Measurements from ENCODE around the gene ARAP1. TPM values are rescaled to one million over a fixed set of nuclear protein-coding genes. Genes with fewer than 3 reads are reported as not detected.

The ARAP1 gene
- total RNA-seq, 1 experiment from 2014 or later: 47.0 TPM

DNA sequence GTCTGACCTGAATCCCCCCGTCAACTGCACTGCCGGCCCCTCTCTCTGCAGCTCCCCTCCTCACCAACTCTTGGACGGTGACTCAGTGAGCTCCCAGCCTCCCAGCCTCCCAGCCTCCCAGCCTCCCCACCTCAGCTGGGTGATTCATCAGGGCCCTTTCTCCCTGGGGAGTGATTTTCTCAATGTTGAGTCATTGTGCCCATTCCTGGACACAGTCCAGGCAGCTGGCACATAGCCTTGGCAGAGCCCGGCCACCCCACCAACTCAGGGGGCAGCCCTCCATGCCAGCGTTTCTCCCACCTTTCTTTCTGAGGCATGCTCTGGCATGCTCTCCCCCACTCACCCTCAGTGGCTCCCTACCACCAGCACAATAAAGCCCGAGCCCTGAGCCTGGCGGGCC, 108.7 kb downstream of the ARAP1 start:
- intact Hi-C loops (cut with micrococcal nuclease): loop anchor here (1.0 to 2.0 kb wide), 4 partner anchors 45 to 172 kb away; no protein-coding TSS in a partner anchor
- CTCF ChIA-PET: interaction anchor here (0.5 to 1.7 kb wide), 12 partner anchors 13 to 714 kb away, joined by 3 to 10 read pairs (median 4); no protein-coding TSS in a partner anchor
- BruUV-seq (replicated peaks): no TSS peak
- Mint-ChIP-seq H3K4me1 (ENCODE audit: insufficient read depth, unreplicated experiment) (peaks cover 7% of the 10 kb centered on the region), H3K27ac (ENCODE audit: low read depth, unreplicated experiment) (no peak overlapping the region), H3K36me3 (ENCODE audit: insufficient read depth, unreplicated experiment) (no peaks in the 10 kb centered on the region), H3K9me3 (ENCODE audit: unreplicated experiment) (no peaks in the 10 kb centered on the region), H3K4me3 (ENCODE audit: unreplicated experiment) (no peak overlapping the region), H3K27me3 (ENCODE audit: insufficient read depth, unreplicated experiment) (no peaks in the 10 kb centered on the region)
- POLR2A ChIA-PET: no interaction called here
- DNase-seq (ENCODE audit: unreplicated experiment): peak; percentile 90
- TF ChIP-seq, protein P1, sequence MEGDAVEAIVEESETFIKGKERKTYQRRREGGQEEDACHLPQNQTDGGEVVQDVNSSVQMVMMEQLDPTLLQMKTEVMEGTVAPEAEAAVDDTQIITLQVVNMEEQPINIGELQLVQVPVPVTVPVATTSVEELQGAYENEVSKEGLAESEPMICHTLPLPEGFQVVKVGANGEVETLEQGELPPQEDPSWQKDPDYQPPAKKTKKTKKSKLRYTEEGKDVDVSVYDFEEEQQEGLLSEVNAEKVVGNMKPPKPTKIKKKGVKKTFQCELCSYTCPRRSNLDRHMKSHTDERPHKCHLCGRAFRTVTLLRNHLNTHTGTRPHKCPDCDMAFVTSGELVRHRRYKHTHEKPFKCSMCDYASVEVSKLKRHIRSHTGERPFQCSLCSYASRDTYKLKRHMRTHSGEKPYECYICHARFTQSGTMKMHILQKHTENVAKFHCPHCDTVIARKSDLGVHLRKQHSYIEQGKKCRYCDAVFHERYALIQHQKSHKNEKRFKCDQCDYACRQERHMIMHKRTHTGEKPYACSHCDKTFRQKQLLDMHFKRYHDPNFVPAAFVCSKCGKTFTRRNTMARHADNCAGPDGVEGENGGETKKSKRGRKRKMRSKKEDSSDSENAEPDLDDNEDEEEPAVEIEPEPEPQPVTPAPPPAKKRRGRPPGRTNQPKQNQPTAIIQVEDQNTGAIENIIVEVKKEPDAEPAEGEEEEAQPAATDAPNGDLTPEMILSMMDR (IDR thresholded peaks at IDR 0.05; ENCODE audit: unreplicated experiment): no peak

DNA sequence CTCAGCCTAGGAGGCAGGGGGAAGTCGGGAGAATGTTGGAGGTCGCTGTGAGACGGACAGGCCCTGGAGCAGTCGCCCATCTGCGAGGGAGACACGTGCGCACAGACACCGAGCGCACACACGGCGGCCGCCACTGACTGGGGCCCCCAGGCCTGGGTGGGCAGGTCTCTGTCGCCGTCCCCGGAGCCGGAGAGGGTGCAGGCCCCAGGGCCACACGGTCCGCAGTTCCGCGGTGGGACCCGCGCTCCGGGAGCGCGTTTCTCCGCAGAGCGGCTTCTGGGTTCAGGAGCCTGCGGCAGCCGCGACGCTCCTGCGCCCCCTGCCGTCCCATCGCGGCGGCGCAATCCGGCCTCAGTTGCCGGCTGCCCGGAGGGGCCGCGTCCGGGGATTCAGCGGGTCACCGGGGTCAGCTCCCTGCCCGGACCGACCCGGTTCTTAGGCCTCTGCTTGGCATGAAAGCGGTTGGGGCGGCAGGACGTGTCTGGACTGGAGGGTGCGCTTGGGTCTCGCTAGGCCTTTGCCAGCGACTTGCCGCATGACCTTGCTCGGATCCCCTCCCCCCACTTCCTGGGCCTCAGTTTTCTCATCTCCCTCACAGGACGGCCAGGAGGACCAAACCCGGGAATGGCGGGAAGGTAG, 109.2 kb downstream of the ARAP1 start:
- TF ChIP-seq, protein P1 (IDR thresholded peaks at IDR 0.05; ENCODE audit: unreplicated experiment): peak; percentile 97
- POLR2A ChIA-PET: no interaction called here
- DNase-seq (ENCODE audit: unreplicated experiment): peak; percentile 84
- CTCF ChIA-PET: interaction anchor here (0.5 to 1.7 kb wide), 13 partner anchors 13 to 714 kb away, joined by 3 to 10 read pairs (median 3); no protein-coding TSS in a partner anchor
- Mint-ChIP-seq H3K27ac (ENCODE audit: low read depth, unreplicated experiment) (no peak overlapping the region), H3K9me3 (ENCODE audit: unreplicated experiment) (no peaks in the 10 kb centered on the region), H3K27me3 (ENCODE audit: insufficient read depth, unreplicated experiment) (no peaks in the 10 kb centered on the region), H3K4me3 (ENCODE audit: unreplicated experiment) (no peak overlapping the region), H3K4me1 (ENCODE audit: insufficient read depth, unreplicated experiment) (peaks cover 7% of the 10 kb centered on the region), H3K36me3 (ENCODE audit: insufficient read depth, unreplicated experiment) (no peaks in the 10 kb centered on the region)
- intact Hi-C loops (cut with micrococcal nuclease): loop anchor here (1.0 to 2.0 kb wide), 4 partner anchors 44 to 172 kb away; no protein-coding TSS in a partner anchor
- no TSS peak for BruUV-seq (replicated peaks)

DNA sequence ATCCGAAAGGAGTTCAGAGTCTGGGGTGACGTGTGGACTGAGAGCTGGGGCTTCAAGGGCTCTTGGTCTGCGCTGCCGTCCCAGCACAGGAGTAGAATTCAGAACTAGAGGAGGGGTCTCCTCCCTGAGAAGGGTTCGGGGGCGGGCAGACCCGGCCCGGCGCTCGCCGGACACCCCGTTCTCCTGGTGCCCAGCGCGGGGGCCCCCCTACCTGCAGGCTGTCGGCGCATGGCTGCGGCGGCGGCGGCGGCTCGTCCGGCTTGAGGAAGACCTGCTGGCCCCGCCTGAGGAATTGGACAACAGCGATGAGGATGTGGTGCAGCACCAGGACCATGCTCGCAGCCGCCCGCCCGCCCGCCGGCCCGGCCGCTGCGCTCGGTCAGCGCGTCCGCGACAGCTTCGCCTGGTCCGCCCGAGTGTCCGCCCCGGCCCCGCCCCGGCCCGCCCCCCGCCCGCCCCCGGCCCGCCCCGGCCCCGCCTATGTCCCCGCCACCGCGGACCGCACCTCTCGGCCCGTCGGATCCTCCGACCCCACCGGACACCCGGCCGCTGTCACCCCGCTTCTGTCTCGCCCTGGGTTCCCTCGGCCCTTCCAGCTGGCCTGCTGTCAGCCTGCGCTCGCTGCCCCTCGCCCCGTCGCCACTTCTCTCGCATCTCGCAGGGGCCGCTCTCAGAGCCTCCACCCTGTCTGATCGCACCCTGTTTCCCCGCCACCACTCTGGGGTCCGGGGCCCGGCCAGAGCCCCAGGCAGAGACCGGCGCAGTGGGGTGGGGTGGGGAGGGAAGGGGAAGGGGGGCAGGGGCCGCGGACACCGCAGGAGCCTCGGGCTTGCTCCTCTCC, 109.9 kb downstream of the ARAP1 start:
- TF ChIP-seq, protein P1 (IDR thresholded peaks at IDR 0.05; ENCODE audit: unreplicated experiment): no peak
- H3K9me3 Mint-ChIP-seq (ENCODE audit: unreplicated experiment): no peaks in the 10 kb centered on the region
- POLR2A ChIA-PET: no interaction called here
- H3K27me3 Mint-ChIP-seq (ENCODE audit: insufficient read depth, unreplicated experiment): peaks cover 3% of the 10 kb centered on the region
- H3K36me3 Mint-ChIP-seq (ENCODE audit: insufficient read depth, unreplicated experiment): no peaks in the 10 kb centered on the region
- peaks cover 13% of the 10 kb centered on the region for H3K4me1 Mint-ChIP-seq (ENCODE audit: insufficient read depth, unreplicated experiment)
- CTCF ChIA-PET: interaction anchor here (0.7 to 1.7 kb wide), 7 partner anchors 12 to 469 kb away, joined by 3 to 10 read pairs (median 4); no protein-coding TSS in a partner anchor
- H3K4me3 Mint-ChIP-seq (ENCODE audit: unreplicated experiment): no peak overlapping the region
- peak; percentile 21 for DNase-seq (ENCODE audit: unreplicated experiment)
- intact Hi-C loops (cut with micrococcal nuclease): loop anchor here (2.0 kb wide), 1 partner anchor 43 kb away; no protein-coding TSS in a partner anchor
- H3K27ac Mint-ChIP-seq (ENCODE audit: low read depth, unreplicated experiment): no peak overlapping the region
- BruUV-seq (replicated peaks): no TSS peak

GRCh38 chr11:72641522-72642042, 110.6 kb downstream of the ARAP1 start:
- CTCF ChIA-PET: interaction anchor here (0.7 to 0.9 kb wide), 3 partner anchors 55 to 470 kb away, joined by 3 to 5 read pairs (median 3); no protein-coding TSS in a partner anchor
- no peak for DNase-seq (ENCODE audit: unreplicated experiment)
- Mint-ChIP-seq H3K27ac (ENCODE audit: low read depth, unreplicated experiment) (no peak overlapping the region), H3K36me3 (ENCODE audit: insufficient read depth, unreplicated experiment) (no peaks in the 10 kb centered on the region), H3K9me3 (ENCODE audit: unreplicated experiment) (no peaks in the 10 kb centered on the region), H3K4me1 (ENCODE audit: insufficient read depth, unreplicated experiment) (peaks cover 20% of the 10 kb centered on the region), H3K4me3 (ENCODE audit: unreplicated experiment) (no peak overlapping the region), H3K27me3 (ENCODE audit: insufficient read depth, unreplicated experiment) (peaks cover 10% of the 10 kb centered on the region)
- intact Hi-C loops (cut with micrococcal nuclease): loop anchor here (2.0 kb wide), 1 partner anchor 43 kb away; no protein-coding TSS in a partner anchor
- TF ChIP-seq, protein P1 (IDR thresholded peaks at IDR 0.05; ENCODE audit: unreplicated experiment): no peak
- POLR2A ChIA-PET: no interaction called here
- no TSS peak for BruUV-seq (replicated peaks)

Measured in MCF 10A (cell line).